Ishikawa (cell line): ENCODE data around the gene PSEN1.

Experiments used
- CEBPB ChIP-seq: IDR thresholded peaks from 2 replicates; pipeline ENCODE4 v1.6.1; 2012
- CREB1 ChIP-seq: IDR thresholded peaks from 2 replicates; pipeline ENCODE4 v1.6.1; 2012; ENCODE audit warnings: low read depth
- EGR1 ChIP-seq: IDR thresholded peaks from 2 replicates; pipeline ENCODE4 v1.6.1; 2012
- EP300 ChIP-seq: IDR thresholded peaks from 2 replicates; pipeline ENCODE4 v1.6.1; 2012; ENCODE audit warnings: borderline replicate concordance
- FOXM1 ChIP-seq: IDR thresholded peaks from 2 replicates; pipeline ENCODE4 v1.6.1; 2012; ENCODE audit warnings: low read depth, borderline replicate concordance
- NFIC ChIP-seq: IDR thresholded peaks from 2 replicates; pipeline ENCODE4 v1.6.1; 2012
- RAD21 ChIP-seq: IDR thresholded peaks from 2 replicates; pipeline ENCODE4 v1.6.1; 2012; ENCODE audit warnings: low read depth
- TAF1 ChIP-seq: IDR thresholded peaks from 2 replicates; pipeline ENCODE4 v1.6.1; 2012; ENCODE audit warnings: low read depth, mild to moderate bottlenecking
- TCF12 ChIP-seq: IDR thresholded peaks from 2 replicates; pipeline ENCODE4 v1.6.1; 2012; ENCODE audit warnings: low read depth
- TEAD4 ChIP-seq: IDR thresholded peaks from 2 replicates; pipeline ENCODE4 v1.6.1; 2012
- YY1 ChIP-seq: IDR thresholded peaks from 2 replicates; pipeline ENCODE4 v1.6.1; 2012; ENCODE audit warnings: low read depth
- ZBTB7A ChIP-seq: IDR thresholded peaks from 2 replicates; pipeline ENCODE4 v1.6.1; 2012; ENCODE audit warnings: low read depth
- TF ChIP-seq, protein P1 (sequence below): IDR thresholded peaks from 2 replicates; pipeline ENCODE4 v1.6.1; 2012; ENCODE audit warnings: low read depth, mild to moderate bottlenecking
- TF ChIP-seq, protein P2 (sequence below): IDR thresholded peaks from 2 replicates; pipeline ENCODE4 v1.6.1; 2012
- TF ChIP-seq, protein P3 (sequence below): IDR thresholded peaks from 2 replicates; pipeline ENCODE4 v1.6.1; 2012

PSEN1 gene

DNA sequence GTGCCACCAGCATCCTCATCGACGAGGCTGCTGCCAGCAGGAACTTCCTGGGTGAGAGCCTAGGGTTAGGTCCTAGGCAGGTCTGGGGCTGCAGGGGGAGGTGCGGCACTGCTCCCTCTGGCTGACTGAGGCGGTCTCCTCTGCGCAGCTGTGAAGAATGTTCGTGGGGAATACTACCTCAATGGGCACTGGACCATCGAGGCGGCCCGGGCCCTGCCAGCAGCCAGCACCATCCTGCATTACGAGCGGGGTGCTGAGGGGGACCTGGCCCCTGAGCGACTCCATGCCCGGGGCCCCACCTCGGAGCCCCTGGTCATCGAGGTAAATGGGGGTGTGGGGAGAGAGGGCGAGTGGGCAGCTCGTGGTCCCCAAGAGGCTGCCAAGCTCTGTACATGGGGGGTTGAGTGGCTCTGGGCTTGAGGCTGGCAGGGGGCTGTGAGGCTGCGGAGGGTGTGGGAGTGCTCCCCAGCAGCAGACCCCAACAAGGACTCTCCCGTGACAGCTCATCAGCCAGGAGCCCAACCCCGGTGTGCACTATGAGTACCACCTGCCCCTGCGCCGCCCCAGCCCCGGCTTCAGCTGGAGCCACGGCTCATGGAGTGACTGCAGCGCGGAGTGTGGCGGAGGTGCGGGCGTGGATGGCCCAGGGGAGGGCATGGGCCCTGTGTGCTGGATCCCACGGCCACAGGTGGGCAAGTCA, 115.4 kb downstream of the PSEN1 start:
- TF ChIP-seq, protein P1, sequence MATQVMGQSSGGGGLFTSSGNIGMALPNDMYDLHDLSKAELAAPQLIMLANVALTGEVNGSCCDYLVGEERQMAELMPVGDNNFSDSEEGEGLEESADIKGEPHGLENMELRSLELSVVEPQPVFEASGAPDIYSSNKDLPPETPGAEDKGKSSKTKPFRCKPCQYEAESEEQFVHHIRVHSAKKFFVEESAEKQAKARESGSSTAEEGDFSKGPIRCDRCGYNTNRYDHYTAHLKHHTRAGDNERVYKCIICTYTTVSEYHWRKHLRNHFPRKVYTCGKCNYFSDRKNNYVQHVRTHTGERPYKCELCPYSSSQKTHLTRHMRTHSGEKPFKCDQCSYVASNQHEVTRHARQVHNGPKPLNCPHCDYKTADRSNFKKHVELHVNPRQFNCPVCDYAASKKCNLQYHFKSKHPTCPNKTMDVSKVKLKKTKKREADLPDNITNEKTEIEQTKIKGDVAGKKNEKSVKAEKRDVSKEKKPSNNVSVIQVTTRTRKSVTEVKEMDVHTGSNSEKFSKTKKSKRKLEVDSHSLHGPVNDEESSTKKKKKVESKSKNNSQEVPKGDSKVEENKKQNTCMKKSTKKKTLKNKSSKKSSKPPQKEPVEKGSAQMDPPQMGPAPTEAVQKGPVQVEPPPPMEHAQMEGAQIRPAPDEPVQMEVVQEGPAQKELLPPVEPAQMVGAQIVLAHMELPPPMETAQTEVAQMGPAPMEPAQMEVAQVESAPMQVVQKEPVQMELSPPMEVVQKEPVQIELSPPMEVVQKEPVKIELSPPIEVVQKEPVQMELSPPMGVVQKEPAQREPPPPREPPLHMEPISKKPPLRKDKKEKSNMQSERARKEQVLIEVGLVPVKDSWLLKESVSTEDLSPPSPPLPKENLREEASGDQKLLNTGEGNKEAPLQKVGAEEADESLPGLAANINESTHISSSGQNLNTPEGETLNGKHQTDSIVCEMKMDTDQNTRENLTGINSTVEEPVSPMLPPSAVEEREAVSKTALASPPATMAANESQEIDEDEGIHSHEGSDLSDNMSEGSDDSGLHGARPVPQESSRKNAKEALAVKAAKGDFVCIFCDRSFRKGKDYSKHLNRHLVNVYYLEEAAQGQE: no peak
- TF ChIP-seq TAF1: no peak

DNA sequence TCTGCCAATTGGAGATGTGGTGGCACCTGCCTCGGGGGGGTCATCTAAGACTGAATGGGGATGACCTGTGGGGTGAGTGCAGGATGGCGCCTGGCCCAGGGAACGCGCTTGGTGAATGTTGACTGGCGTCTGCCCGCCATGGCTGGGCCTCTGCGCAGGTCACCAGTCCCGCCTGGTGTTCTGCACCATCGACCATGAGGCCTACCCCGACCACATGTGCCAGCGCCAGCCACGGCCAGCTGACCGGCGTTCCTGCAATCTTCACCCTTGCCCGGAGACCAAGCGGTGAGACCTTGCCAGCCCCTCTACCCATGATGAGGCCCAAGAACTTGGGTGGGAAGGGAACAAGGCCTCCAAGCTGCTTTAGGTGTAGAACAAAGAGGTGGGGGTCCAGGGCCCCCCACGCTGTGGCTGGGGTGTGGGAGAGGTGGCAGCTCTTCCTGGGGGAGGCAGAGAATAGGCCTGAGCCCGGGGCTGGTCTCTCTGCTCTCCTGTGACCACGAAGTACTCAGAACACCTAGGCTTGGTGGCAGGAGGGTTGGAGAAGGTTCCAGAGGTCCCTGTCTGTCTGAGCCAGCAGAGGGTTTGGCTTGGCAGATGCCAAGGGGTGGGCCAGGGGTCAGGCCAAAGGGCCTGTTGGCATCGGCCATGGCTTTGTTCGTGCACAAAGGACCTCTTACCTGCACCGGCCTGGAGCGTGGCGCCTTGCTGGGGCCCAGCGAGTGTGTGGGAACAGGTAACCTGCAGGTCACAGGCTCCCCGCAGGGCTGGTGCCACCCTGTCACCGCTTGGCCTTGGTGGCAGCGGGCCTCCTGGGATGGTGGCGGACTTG, 116.4 kb downstream of the PSEN1 start:
- TF ChIP-seq YY1: no peak
- TF ChIP-seq, protein P1: no peak
- TF ChIP-seq, protein P2, sequence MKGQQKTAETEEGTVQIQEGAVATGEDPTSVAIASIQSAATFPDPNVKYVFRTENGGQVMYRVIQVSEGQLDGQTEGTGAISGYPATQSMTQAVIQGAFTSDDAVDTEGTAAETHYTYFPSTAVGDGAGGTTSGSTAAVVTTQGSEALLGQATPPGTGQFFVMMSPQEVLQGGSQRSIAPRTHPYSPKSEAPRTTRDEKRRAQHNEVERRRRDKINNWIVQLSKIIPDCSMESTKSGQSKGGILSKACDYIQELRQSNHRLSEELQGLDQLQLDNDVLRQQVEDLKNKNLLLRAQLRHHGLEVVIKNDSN: no peak
- TF ChIP-seq EP300: no peak

DNA sequence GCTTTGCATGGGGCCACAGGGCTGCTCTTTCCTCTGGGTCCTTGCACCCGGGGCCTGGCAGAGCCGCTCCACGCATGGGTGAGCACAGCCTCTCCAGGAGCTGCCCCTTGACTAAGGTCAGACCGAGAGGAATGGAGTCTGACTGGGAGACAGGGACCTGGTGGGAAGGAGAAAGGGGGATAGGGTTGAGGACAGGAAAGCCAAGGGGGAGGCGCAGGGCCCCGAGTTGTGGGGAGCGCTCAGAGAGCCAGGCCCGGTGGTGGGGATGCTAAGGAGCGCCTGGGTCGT, 117.0 kb downstream of the PSEN1 start:
- no peak for TF ChIP-seq ZBTB7A
- no peak for TF ChIP-seq TAF1
- TF ChIP-seq TEAD4: no peak
- TF ChIP-seq RAD21: no peak
- TF ChIP-seq, protein P1: no peak

DNA sequence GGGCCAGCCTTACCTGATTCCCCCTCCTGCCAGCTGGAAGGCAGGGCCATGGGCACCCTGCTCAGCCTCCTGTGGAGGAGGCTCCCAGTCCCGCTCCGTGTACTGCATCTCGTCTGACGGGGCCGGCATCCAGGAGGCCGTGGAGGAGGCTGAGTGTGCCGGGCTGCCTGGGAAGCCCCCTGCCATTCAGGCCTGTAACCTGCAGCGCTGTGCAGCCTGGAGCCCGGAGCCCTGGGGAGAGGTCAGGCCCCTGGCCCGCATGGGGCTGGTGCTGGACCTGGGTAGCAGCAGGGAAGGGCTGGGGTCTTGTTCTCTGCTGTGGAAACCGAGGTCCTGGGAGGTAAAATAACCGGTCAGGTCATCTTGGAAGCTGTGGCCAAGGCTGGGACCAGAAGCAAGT, 117.4 kb downstream of the PSEN1 start:
- no peak for TF ChIP-seq CEBPB
- no peak for TF ChIP-seq RAD21
- no peak for TF ChIP-seq NFIC
- TF ChIP-seq, protein P1: no peak
- TF ChIP-seq, protein P2: no peak
- TF ChIP-seq CREB1: no peak
- no peak for TF ChIP-seq FOXM1
- no peak for TF ChIP-seq TAF1
- no peak for TF ChIP-seq TCF12
- TF ChIP-seq TEAD4: no peak
- TF ChIP-seq ZBTB7A: no peak
- TF ChIP-seq YY1: no peak
- TF ChIP-seq, protein P3, sequence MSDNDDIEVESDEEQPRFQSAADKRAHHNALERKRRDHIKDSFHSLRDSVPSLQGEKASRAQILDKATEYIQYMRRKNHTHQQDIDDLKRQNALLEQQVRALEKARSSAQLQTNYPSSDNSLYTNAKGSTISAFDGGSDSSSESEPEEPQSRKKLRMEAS: no peak
- no peak for TF ChIP-seq EP300
- TF ChIP-seq EGR1: no peak
